ENCODE results near the gene MCC.

DNA sequence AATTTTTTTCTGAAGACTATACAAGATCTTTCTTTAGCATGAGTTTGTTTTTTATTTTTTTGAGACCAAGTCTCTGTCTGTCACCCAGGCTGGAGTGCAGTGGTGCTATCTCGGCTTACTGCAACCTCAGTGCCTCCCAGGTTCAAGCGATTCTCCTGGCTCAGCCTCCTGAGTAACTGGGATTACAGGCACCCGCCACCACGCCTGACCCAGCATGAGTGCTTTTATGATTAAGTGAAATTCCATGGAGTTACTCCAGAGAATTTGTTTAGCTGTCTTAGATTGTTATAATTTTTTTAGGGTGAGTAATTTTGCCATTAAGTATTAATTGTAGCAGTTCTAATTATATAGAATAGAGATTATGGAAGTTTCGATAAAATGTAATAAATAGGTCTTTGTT is 39.5 kb upstream of the MCC start:
- no peak for TF ChIP-seq CTCF (conservative IDR thresholded peaks at IDR 0.05 in 1 of 2, IDR thresholded peaks at IDR 0.05 in 1 of 2; ENCODE audit: low read depth in 1 of 2, low read length in 2 of 2)
- no peak for TF ChIP-seq EZH2 (IDR thresholded peaks at IDR 0.05; ENCODE audit: low read length, missing control alignments)
